HK-2 (cell line): Measurements from ENCODE around the gene SLC52A3.
"Not testable (repeated sequence)": the region's sequence is repeated elsewhere in the genome, so short reads cannot be mapped to it uniquely, and the experiment has no call there.

Source experiments
- DNase-seq: peaks from one replicate; pipeline ENCODE4 v3.0.0-alpha.2; 2018; ENCODE audit not compliant: unreplicated experiment

The SLC52A3 gene

DNA sequence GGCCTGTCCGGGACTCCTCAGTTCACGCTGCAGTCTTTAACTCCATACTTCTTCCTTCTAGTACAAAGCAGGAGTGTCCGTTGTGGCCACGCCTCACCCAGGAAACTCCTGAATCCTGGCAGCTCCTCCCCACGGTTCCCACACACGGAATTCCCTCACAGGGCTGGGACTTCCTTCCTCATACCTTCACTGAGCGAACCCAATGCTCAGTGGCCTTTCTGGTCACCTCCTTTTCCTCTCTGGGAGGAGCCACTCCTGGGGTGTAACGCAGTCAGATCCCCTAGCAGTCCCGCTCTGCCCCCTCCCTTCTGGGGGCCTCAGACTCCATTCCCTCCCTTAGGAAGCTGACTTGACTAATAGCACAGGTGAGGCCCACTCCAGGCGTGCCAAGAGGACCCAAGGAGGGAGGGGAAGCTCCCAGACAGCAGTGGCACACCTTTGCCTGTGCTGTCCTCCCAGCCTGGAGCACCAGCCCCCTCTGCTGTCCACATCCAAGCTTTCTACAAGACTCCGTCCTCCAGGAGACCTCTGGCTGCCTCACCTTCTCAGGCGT is at the start of gene SLC52A3:
SLC52A3 (minus strand) TSS at position 75 of the 553 bp plus-strand sequence. CDS start 2,726 bp downstream, outside the sequence.
- peak; percentile 30 for DNase-seq

- peak; percentile 69 for DNase-seq
Observed at GRCh38 chr20:815914-816606, 47.8 kb upstream of the SLC52A3 start.

- DNase-seq, result no peak
Observed at GRCh38 chr20:815226-815625, 46.9 kb upstream of the SLC52A3 start.

GRCh38 chr20:813390-813789 is 45.1 kb upstream of the SLC52A3 start:
- no peak for DNase-seq

DNA sequence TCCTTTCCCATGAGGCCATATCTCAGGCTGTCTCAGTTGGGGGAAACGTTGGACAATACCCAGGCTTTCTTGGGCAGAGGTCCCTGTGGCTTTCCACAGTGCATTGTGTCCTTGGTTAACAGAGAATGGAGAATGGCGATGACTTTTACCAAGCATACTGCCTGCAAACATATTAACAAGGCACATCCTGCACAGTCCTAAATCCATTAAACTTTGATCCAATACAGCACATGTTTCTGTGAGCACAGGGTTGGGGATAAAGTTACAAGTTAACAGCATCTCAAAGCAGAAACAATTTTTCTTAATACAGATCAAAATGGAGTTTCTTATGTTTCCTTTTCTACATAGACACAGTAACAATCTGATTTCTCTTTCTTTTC is 44.1 kb upstream of the SLC52A3 start:
- DNase-seq, result not testable (repeated sequence)

DNA sequence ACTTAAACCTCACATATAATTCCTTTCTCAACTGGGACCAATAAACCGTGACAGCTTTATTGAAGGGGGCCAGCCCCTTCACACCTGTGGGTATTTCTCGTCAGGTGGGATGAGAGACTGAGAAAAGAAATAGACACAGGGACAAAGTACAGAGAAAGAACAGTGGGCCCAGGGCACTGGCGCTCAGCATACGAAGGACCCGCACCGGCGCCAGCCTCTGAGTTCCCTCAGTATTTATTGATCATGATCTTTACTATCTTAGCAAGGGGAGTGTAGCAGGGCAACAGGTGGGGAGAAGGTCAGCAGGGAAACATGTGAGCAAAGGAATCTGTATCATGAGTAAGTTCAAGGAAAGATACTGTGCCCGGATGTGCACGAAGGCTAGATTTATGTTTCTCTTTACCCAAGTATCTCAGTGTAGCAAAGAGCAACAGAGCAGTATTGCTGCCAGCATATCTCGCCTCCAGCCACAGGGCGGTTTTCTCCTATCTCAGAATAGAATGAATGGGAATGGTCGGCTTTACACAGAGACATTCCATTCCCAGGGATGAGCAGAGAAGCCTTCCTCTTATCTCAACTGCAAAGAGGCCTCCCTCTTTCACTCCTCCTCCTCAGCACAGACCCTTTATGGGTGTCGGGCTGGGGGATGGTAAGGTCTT is 43.6 kb upstream of the SLC52A3 start:
- not testable (repeated sequence) for DNase-seq

- no peak for DNase-seq
Observed at GRCh38 chr20:805713-806112, 37.4 kb upstream of the SLC52A3 start.

DNA sequence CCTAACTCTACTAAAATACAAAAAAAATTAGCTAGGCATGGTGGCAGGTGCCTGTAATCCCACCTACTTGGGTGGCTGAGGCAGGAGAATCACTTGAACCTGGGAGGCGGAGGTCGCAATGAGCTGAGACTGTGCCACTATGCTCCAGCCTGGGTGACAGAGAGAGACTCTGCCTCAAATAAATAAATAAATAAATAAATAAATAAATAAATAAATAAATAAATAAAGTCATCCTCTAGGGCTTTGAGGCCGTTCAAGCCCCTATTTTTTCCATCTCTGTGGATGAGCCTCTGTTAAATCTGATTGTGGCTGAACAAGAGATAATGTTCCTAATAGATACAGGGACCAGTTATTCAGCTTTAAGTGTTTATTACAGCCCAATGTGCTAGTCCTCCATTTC is 33.4 kb upstream of the SLC52A3 start:
- no peak for DNase-seq

- DNase-seq, result not testable (repeated sequence)
Observed at GRCh38 chr20:800026-800425, 31.7 kb upstream of the SLC52A3 start.

GRCh38 chr20:798746-799145 is 30.4 kb upstream of the SLC52A3 start:
- not testable (repeated sequence) for DNase-seq

DNA sequence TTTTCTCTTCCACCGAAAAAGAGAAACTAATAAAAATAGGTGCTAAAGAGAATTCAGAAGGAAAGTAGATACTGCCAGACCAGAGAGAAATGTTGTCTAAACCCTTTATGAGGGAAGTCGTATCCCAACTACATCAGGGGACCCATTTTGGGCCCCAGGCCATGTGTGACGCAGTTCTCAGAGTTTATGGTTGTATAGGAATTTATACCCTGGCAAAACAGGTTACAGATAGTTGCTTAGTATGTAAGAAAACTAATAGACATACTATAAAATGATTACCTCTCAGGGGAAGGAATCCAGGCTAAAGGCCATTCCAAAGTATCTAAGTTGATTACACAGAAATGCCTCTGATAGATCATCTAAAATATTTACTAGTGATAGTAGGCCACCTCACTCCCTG is 28.6 kb upstream of the SLC52A3 start:
- no peak for DNase-seq

GRCh38 chr20:792248-792647 is 23.9 kb upstream of the SLC52A3 start:
- DNase-seq, result no peak

- DNase-seq, result no peak
Observed at GRCh38 chr20:791056-791455, 22.8 kb upstream of the SLC52A3 start.

DNA sequence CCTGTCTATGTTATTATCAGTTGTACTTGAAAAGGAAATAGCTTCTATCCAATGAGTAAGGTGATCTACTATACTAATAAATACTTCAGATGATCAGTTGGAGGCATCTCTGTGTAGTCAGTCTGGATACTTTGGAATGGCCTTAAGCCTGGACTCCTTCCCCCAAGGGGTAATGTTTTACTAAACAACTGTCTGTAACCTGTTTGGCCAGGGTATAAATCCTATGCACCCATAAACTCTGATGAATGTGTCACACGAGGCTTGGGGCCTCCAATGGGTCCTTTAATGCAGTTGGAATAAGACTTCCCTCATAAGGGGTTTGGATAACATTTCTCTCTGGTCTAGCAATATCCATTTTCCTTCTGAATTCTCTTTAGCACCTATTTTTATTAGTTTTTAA is 19.5 kb upstream of the SLC52A3 start:
- no peak for DNase-seq

DNA sequence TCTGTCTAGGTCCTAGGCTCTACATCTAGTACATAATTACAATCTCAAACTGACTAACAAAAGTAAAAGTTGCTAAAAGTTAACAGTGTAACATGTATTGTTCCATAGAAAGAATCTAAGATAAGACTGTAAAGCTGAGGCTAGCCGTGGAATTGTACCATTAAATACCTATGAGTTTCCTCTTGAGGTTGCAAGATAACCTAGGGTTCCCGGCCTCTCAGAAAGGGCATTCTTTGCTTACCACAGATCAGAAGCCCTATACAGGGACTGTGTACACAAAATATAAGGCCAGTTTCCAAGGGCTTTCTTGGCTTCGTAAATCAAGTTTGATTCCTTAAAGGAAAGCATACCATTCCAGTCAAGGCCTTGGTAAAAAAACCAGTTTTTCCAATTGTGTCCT is 11.5 kb upstream of the SLC52A3 start:
- DNase-seq, result no peak

DNA sequence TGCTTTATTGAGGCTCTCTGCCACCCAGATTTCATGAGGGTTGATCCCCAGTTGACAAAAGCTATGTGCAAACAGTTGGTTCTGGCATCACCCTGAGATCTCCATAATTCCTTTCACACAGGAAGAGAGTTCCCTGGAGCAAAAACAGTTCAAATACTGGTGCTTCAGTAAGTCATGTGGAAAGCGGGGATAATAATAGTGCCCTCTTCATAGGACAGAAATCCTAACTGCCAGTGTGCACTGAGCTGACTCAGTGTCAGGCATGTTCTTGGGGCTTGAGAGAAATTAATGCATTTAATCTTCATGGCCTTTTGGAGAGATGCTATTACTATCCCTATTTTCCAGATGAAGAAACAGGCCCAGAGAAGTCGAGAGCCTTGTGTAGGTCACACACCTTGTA is 7.9 kb upstream of the SLC52A3 start:
- DNase-seq, result no peak

- no peak for DNase-seq
Observed at GRCh38 chr20:775679-776135, 7.4 kb upstream of the SLC52A3 start.

DNA sequence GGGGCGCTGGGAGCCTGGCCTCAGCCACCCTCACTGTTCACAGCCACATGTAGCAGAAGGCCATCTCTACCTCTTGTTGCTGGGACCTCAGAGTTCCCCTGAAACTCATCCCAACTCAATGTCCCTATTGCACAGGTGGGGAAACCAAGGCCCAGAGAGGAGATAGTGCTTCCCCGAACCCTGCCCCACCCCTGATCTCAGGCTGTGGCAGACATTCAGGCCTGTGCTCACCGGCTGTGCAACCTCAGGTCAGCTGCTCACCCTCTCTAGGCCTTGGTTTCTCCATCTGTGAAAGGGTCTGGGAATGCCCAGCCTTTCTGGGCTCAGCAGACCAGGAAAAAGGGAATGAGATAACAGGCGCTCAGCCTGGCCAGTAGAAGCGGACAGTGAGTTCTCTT is 6.4 kb upstream of the SLC52A3 start:
- DNase-seq, result no peak

- DNase-seq, result no peak
Observed at GRCh38 chr20:774016-774659, 5.8 kb upstream of the SLC52A3 start.

GRCh38 chr20:772806-773205 is 4.5 kb upstream of the SLC52A3 start:
- DNase-seq, result no peak

DNA sequence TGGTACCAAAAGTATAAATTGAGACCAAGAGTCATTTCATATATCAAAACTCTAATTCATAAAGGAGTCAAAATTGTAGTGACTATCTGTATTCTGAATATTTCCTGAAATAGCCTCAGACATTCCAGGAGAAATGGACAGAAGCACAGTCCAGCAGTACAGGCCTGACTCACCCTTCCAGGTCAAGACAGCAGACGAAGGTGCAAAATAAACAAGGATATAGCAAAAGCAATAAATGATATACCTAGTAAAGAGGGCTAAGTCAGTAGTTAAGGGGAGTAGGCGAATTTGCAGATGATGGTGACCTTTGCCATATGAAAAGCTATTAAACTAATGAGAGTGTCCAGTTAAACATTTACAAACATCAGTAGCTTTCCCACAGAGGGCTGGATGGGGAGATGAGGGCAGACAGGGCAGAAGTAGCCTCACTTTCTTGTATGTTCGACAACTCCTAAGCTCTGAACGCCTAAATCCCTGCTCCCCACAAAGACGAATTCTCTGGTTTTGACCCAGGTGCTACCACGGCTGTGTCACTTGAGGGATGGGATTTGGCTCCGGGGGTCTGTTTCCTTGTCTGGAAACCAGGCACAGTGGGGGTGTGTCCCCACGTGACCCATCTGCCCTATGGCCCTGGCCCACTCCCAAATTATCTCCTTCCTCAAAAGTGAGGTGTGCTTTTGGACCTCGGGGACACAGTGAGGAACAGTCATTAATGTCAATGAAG is 3.6 kb upstream of the SLC52A3 start:
- no peak for DNase-seq

GRCh38 chr20:770691-771090 is 2.4 kb upstream of the SLC52A3 start:
- DNase-seq, result no peak
